ENCODE data around the gene PRDM9. TPM values are rescaled to one million over a fixed set of nuclear protein-coding genes. Genes with fewer than 3 reads are reported as not detected.
"Not testable (repeated sequence)": the region's sequence is repeated elsewhere in the genome, so short reads cannot be mapped to it uniquely, and the experiment has no call there.

Gene PRDM9
- total RNA-seq, 1 donor from 2014 or later = not detected

- DNase-seq = not testable (repeated sequence)
These were observed 20.0 kb downstream of the PRDM9 start for GRCh38 chr5:23527216-23527920.

GRCh38 chr5:23528677-23529076 lies 21.3 kb downstream of the PRDM9 start:
- no peak for DNase-seq

- DNase-seq = no peak
These were observed 23.2 kb downstream of the PRDM9 start for GRCh38 chr5:23530571-23530970.

GRCh38 chr5:23571059-23571458 lies 63.6 kb downstream of the PRDM9 start:
- DNase-seq = no peak
